Hepatocyte (in vitro differentiated cells): ENCODE data around the gene GRM8.

Experiments
- CTCF ChIP-seq: fragments of 200-600 bp; sonication (generic); IDR thresholded peaks from 2 replicates; pipeline ENCODE4 v1.5.1; 2016; ENCODE audit warnings: antibody characterized with exemption, mild to moderate bottlenecking; ENCODE audit not compliant: poor library complexity
- EZH2phosphoT487 ChIP-seq: fragments of 200-600 bp; sonication (generic); IDR thresholded peaks from one replicate; pipeline ENCODE4 v1.6.1; 2018; ENCODE audit warnings: antibody characterized with exemption, mild to moderate bottlenecking, low read depth, moderate library complexity; ENCODE audit not compliant: unreplicated experiment, severe bottlenecking

- no peak for TF ChIP-seq CTCF
- TF ChIP-seq EZH2phosphoT487, result no peak
Observed at GRCh38 chr7:126783613-126784012, 469.1 kb downstream of the GRM8 start.
